ENCODE results near the gene PABPN1.
"Not testable (repeated sequence)": the region's sequence is repeated elsewhere in the genome, so short reads cannot be mapped to it uniquely, and the experiment has no call there.

Gene PABPN1, protein sequence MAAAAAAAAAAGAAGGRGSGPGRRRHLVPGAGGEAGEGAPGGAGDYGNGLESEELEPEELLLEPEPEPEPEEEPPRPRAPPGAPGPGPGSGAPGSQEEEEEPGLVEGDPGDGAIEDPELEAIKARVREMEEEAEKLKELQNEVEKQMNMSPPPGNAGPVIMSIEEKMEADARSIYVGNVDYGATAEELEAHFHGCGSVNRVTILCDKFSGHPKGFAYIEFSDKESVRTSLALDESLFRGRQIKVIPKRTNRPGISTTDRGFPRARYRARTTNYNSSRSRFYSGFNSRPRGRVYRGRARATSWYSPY

DNA sequence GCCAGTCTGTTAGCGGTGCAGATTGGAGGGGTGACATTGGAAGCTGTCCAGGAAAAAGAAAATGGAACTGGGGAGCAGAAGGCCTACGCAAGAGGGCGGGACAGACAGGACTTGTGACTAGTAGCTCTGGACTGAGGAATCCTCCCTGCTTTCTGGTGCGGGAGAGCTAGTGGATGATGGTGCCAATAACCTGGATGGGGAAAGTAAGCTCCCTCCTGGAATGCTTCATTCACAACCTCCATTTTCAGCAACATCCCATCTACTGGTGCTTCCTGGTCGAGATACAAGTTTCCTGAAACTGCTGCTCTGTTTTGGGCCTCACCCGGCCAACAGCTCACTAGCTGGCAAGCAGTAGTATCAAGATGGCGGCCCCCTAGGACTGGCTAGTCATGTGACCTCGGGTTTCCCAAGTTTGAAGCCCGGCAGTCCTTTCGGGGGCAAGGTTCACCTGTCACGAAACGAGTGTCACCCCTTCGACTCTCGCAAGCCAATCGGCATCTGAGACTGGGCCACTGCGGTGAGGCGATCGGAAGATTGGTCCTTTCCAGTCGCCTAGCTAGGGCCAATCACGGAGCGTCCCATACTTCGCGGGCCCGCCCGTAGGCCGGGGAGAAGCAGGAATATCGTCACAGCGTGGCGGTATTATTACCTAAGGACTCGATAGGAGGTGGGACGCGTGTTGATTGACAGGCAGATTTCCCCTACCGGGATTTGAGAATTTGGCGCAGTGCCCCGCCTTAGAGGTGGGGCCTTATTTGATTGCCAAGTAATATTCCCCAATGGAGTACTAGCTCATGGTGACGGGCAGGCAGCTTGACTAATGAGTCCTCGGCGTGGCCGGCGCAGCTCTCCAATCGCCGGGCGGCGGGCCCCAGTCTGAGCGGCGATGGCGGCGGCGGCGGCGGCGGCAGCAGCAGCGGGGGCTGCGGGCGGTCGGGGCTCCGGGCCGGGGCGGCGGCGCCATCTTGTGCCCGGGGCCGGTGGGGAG, at the start of gene PABPN1:
PABPN1 (plus strand) TSS at position 874 of the 988 bp plus-strand sequence; CDS start at position 887, 13 bp downstream.
- H3F3A ChIP-seq (ENCODE audit: insufficient read depth, low read length), result no peaks in the 10 kb centered on the region
- H3K9me3 ChIP-seq (replicated peaks; ENCODE audit: insufficient read depth, low read length), result no peaks in the 10 kb centered on the region
- DNase-seq, result peak; percentile 96
- H3K27ac ChIP-seq (ENCODE audit: low read length), result peak within 1 kb of the TSS; percentile 86
- no peaks in the 10 kb centered on the region for H3K9me2 ChIP-seq (replicated peaks; ENCODE audit: insufficient read depth, low read length)
- no peaks in the 10 kb centered on the region for H3K36me3 ChIP-seq (replicated peaks; ENCODE audit: insufficient read depth, low read length)
- H2AFZ ChIP-seq (ENCODE audit: low read length), result peak within 1 kb of the TSS; percentile 50
- TF ChIP-seq EZH2phosphoT487 (IDR thresholded peaks at IDR 0.05; ENCODE audit: low read length) (no peak), EZH2 (optimal IDR thresholded peaks at IDR 0.05; ENCODE audit: low read depth, low read length) (no peak)
- TF ChIP-seq, protein P1, sequence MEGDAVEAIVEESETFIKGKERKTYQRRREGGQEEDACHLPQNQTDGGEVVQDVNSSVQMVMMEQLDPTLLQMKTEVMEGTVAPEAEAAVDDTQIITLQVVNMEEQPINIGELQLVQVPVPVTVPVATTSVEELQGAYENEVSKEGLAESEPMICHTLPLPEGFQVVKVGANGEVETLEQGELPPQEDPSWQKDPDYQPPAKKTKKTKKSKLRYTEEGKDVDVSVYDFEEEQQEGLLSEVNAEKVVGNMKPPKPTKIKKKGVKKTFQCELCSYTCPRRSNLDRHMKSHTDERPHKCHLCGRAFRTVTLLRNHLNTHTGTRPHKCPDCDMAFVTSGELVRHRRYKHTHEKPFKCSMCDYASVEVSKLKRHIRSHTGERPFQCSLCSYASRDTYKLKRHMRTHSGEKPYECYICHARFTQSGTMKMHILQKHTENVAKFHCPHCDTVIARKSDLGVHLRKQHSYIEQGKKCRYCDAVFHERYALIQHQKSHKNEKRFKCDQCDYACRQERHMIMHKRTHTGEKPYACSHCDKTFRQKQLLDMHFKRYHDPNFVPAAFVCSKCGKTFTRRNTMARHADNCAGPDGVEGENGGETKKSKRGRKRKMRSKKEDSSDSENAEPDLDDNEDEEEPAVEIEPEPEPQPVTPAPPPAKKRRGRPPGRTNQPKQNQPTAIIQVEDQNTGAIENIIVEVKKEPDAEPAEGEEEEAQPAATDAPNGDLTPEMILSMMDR (IDR thresholded peaks at IDR 0.05; ENCODE audit: low read length), result no peak
- H3K27me3 ChIP-seq (replicated peaks; ENCODE audit: insufficient read depth, low read length), result no peaks in the 10 kb centered on the region
- H3K4me3 ChIP-seq (ENCODE audit: low read length), result peak within 1 kb of the TSS; percentile 76
- peak within 1 kb of the TSS; percentile 74 for H3K9ac ChIP-seq (ENCODE audit: low read length)
- H3K4me2 ChIP-seq (ENCODE audit: low read depth, low read length), result peak within 1 kb of the TSS; percentile 86
- peaks cover 18% of the 10 kb centered on the region for H3K79me2 ChIP-seq (ENCODE audit: low read length)
- H4K20me1 ChIP-seq (ENCODE audit: insufficient read depth, low read length), result no peaks in the 10 kb centered on the region
- no peaks in the 10 kb centered on the region for H3K4me1 ChIP-seq (ENCODE audit: low read length)

DNA sequence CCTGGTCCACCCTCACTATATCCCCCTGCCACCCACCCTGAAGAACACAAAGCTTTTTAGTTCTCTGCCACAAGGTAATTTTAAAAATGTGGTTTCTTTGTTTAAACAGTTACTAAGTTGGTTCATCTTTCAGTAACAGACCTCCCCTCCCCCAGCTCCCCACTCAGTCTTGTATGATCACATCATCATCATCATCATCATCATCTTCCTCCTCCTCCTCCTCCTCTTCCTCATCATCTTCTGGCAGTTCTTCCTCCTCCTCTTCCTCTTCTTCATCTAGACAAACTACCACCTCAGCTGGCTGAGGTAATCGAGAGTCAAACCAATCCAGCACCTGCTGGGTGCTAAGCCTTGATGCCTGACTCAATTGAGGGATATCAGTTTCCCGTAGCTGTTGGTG, 45.8 kb upstream of the PABPN1 start:
- Histone ChIP-seq H3K27ac (ENCODE audit: low read length) (no peak overlapping the region), H3K79me2 (ENCODE audit: low read length) (no peaks in the 10 kb centered on the region), H3K4me2 (ENCODE audit: low read depth, low read length) (no peak overlapping the region), H3K4me3 (ENCODE audit: low read length) (no peak overlapping the region), H3K4me1 (ENCODE audit: low read length) (no peaks in the 10 kb centered on the region), H3K9ac (ENCODE audit: low read length) (no peak overlapping the region), H3K9me3 (replicated peaks; ENCODE audit: insufficient read depth, low read length) (no peaks in the 10 kb centered on the region), H2AFZ (ENCODE audit: low read length) (no peak overlapping the region), H4K20me1 (ENCODE audit: insufficient read depth, low read length) (no peaks in the 10 kb centered on the region), H3K9me2 (replicated peaks; ENCODE audit: insufficient read depth, low read length) (no peaks in the 10 kb centered on the region), H3F3A (ENCODE audit: insufficient read depth, low read length) (no peaks in the 10 kb centered on the region), H3K36me3 (replicated peaks; ENCODE audit: insufficient read depth, low read length) (no peaks in the 10 kb centered on the region), H3K27me3 (replicated peaks; ENCODE audit: insufficient read depth, low read length) (no peaks in the 10 kb centered on the region)
- TF ChIP-seq, protein P1 (IDR thresholded peaks at IDR 0.05; ENCODE audit: low read length), result no peak
- TF ChIP-seq EZH2 (optimal IDR thresholded peaks at IDR 0.05; ENCODE audit: low read depth, low read length), result no peak
- TF ChIP-seq EZH2phosphoT487 (IDR thresholded peaks at IDR 0.05; ENCODE audit: low read length), result no peak
- DNase-seq, result no peak

DNA sequence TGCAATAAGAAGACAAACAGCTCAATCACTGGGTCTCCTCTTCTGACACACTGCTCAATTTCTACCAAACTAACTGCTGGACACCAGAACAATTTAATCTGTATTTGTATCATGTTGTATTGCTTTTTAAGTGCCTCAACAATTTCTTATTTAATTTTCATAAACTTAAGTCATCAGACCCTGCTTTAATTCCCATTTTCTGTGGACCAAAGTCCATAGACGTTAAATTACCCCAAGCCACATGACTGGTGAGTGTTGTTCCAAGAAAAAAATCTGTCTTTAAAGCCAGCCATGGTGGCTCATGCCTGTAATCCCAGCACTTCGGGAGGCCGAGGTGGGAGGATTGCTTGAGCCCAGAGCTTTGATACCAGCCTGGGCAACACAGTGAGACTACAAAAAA, 44.1 kb upstream of the PABPN1 start:
- Histone ChIP-seq H3K4me2 (ENCODE audit: low read depth, low read length) (no peak overlapping the region), H3K9ac (ENCODE audit: low read length) (no peak overlapping the region), H3K79me2 (ENCODE audit: low read length) (no peaks in the 10 kb centered on the region), H3K27me3 (replicated peaks; ENCODE audit: insufficient read depth, low read length) (no peaks in the 10 kb centered on the region), H3K4me1 (ENCODE audit: low read length) (no peaks in the 10 kb centered on the region), H3K4me3 (ENCODE audit: low read length) (no peak overlapping the region), H3K36me3 (replicated peaks; ENCODE audit: insufficient read depth, low read length) (no peaks in the 10 kb centered on the region), H3K9me2 (replicated peaks; ENCODE audit: insufficient read depth, low read length) (no peaks in the 10 kb centered on the region), H3K9me3 (replicated peaks; ENCODE audit: insufficient read depth, low read length) (no peaks in the 10 kb centered on the region), H4K20me1 (ENCODE audit: insufficient read depth, low read length) (no peaks in the 10 kb centered on the region), H2AFZ (ENCODE audit: low read length) (no peak overlapping the region), H3F3A (ENCODE audit: insufficient read depth, low read length) (no peaks in the 10 kb centered on the region), H3K27ac (ENCODE audit: low read length) (no peak overlapping the region)
- no peak for DNase-seq
- TF ChIP-seq EZH2phosphoT487 (IDR thresholded peaks at IDR 0.05; ENCODE audit: low read length) (no peak), EZH2 (optimal IDR thresholded peaks at IDR 0.05; ENCODE audit: low read depth, low read length) (no peak)
- TF ChIP-seq, protein P1 (IDR thresholded peaks at IDR 0.05; ENCODE audit: low read length), result no peak

DNA sequence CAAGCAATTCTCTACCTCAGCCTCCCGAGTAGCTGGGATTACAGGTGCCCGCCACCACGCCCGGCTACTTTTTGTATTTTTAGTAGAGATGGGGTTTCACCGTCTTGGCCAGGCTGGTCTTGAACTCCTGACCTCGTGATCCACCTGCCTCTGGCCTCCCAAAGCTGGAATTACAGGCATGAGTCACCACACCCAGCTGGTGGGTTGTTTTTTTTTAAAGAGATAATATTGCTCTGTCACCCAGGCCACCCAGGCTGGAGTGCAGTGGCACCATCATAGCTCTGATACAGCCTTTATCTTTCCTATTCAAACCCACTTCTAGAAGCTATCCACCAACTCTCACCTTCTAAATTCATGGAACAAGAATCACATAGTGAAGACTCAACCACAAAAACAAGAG, 43.3 kb upstream of the PABPN1 start:
- H3K36me3 ChIP-seq (replicated peaks; ENCODE audit: insufficient read depth, low read length); H3K4me3 ChIP-seq (ENCODE audit: low read length); H3K9me2 ChIP-seq (replicated peaks; ENCODE audit: insufficient read depth, low read length); H3K4me1 ChIP-seq (ENCODE audit: low read length); H3K27me3 ChIP-seq (replicated peaks; ENCODE audit: insufficient read depth, low read length); H3K9ac ChIP-seq (ENCODE audit: low read length); H3K9me3 ChIP-seq (replicated peaks; ENCODE audit: insufficient read depth, low read length); H3K4me2 ChIP-seq (ENCODE audit: low read depth, low read length); H4K20me1 ChIP-seq (ENCODE audit: insufficient read depth, low read length); H3K27ac ChIP-seq (ENCODE audit: low read length); H3K79me2 ChIP-seq (ENCODE audit: low read length); H2AFZ ChIP-seq (ENCODE audit: low read length); H3F3A ChIP-seq (ENCODE audit: insufficient read depth, low read length); DNase-seq: not testable (repeated sequence)
